Colonic mucosa (tissue), 4 donors: ENCODE results near the gene OGDHL. TPM values are rescaled to one million over a fixed set of nuclear protein-coding genes. Genes with fewer than 3 reads are reported as not detected.
A peak's percentile ranks its signal among the peaks of the same experiment; 100 is the strongest.

Experiments used
- DNase-seq: peaks from one replicate; pipeline ENCODE4 v3.0.0-alpha.2; 2020
- H3K27ac ChIP-seq: fragments of 200-600 bp; one replicate; pipeline ENCODE4 v1.8.0; 2021
- H3K27me3 ChIP-seq: fragments of 200-600 bp; one replicate; pipeline ENCODE4 v1.8.0; 2021
- H3K36me3 ChIP-seq: fragments of 200-600 bp; one replicate; pipeline ENCODE4 v1.8.0; 2021
- H3K4me1 ChIP-seq: fragments of 200-600 bp; one replicate; pipeline ENCODE4 v1.8.0; 2021; ENCODE audit warnings: mild to moderate bottlenecking
- H3K4me3 ChIP-seq: fragments of 200-600 bp; one replicate; pipeline ENCODE4 v1.8.0; 2021
- H3K9ac ChIP-seq, 2 donors: one replicate each; pipeline ENCODE4 v1.7.0; 2013; ENCODE audit warnings: control low read depth in 2 of 2, low read depth in 2 of 2, low read length in 2 of 2
- H3K9me3 ChIP-seq: fragments of 200-600 bp; one replicate; pipeline ENCODE4 v1.8.0; 2021
- CTCF ChIP-seq: fragments of 200-600 bp; IDR thresholded peaks from one replicate; pipeline ENCODE4 v1.8.0; 2022; ENCODE audit warnings: antibody characterized with exemption, mild to moderate bottlenecking
- intact Hi-C: fragments of 100-400 bp; cut with DNase I; formaldehyde crosslinking; loops from one replicate; pipeline ENCODE4 v1.14.1; 2022
- total RNA-seq, 2 donors: library from RNA; stranded (reverse); fragmentation: NEBNext Ultra II Directional in 1 of 2; extraction: Animal tissue kit (Norgen Biotek cat#: 25700) in 1 of 2; gene quantifications; one replicate each; pipeline ENCODE4 v1.2.1, GENCODE V29; 2021
- donor health status: healthy.
- donor health status: DM: no; HTN: no; CAD: no.
- donor health status: DM: no; HTN: no; CAD: no.

OGDHL gene
- total RNA-seq, 2 donors from 2014 or later = 0.79 to 3.2 TPM

- intact Hi-C loops = no loop called here
- Histone ChIP-seq H3K4me1 (peaks cover 4% of the 10 kb centered on the region), H3K27me3 (no peaks in the 10 kb centered on the region), H3K9me3 (no peaks in the 10 kb centered on the region), H3K9ac (no peak overlapping the region), H3K27ac (no peak overlapping the region), H3K36me3 (no peaks in the 10 kb centered on the region), H3K4me3 (peak overlapping the region; percentile 63)
- DNase-seq = no peak
- TF ChIP-seq CTCF = no peak
Measured at GRCh38 chr10:49761201-49761788, 828 bp downstream of the OGDHL start.

DNA sequence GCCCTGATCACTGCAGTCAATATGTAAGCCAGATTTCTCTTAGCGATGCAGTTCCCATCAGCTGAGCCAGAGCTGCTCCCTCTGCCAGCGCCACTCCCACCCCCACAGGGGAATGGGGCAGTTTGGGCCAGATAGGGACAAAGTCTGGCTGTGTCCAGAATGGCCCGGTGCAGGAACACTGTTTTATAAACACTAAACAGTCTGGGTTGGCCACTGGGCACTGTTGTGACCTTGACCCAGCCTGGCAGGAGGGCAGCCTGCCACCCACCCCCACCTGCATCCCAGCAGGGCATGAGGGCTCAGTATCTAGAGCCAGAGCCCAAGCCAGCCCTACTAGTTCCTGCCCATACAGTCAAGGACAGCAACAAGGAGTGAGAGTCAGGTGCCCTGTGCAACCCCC, 1.3 kb downstream of the OGDHL start:
- no peaks in the 10 kb centered on the region for H3K36me3 ChIP-seq
- H3K4me3 ChIP-seq = no peak overlapping the region
- H3K4me1 ChIP-seq = peaks cover 4% of the 10 kb centered on the region
- H3K27me3 ChIP-seq = no peaks in the 10 kb centered on the region
- no peaks in the 10 kb centered on the region for H3K9me3 ChIP-seq
- intact Hi-C loops = no loop called here
- no peak overlapping the region for H3K27ac ChIP-seq
- no peak for TF ChIP-seq CTCF
- no peak for DNase-seq
- no peak overlapping the region for H3K9ac ChIP-seq

- Histone ChIP-seq H3K36me3 (no peaks in the 10 kb centered on the region), H3K27me3 (no peaks in the 10 kb centered on the region), H3K9me3 (no peaks in the 10 kb centered on the region), H3K9ac (no peak overlapping the region), H3K4me1 (peaks cover 4% of the 10 kb centered on the region), H3K4me3 (no peak overlapping the region), H3K27ac (no peak overlapping the region)
- no peak for TF ChIP-seq CTCF
- no peak for DNase-seq
- intact Hi-C loops = no loop called here
Measured at GRCh38 chr10:49759787-49760551, 2.2 kb downstream of the OGDHL start.

DNA sequence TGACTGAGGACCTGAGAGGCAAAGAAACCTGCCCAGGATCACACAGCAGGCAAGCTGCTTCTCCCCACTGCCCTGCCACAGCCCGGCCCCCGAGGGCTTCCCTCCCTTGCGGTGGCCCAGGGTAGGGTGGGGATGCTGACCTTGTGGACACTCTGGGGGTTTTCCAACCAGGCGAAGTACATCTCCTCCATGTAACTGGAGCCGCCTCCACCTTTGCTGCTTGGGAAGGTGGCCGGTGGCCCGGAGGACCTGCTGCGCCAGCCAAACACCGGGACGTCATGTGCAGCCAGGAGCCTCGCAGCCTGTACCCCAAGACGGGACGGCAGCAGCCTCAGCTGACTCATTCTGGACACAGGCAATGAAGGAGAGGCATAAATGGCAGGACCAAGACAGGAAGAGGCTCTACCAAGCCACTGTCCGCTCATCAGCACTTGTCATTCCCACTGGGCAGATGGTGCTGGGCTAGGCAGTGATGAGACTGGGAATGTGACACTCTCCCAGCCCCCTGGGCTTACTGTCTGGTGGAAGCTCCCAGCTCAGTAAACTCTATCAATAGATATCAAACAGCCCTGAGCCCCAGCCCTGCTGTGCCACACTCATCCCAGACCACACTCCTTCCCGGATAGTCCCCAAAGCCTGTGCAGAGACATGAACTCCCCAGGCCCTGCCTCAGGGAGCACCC, 3.7 kb downstream of the OGDHL start:
- TF ChIP-seq CTCF = no peak
- Histone ChIP-seq H3K36me3 (no peaks in the 10 kb centered on the region), H3K9ac (no peak overlapping the region), H3K4me1 (peaks cover 4% of the 10 kb centered on the region), H3K4me3 (no peak overlapping the region), H3K27me3 (no peaks in the 10 kb centered on the region), H3K9me3 (no peaks in the 10 kb centered on the region), H3K27ac (no peak overlapping the region)
- intact Hi-C loops = no loop called here
- no peak for DNase-seq

DNA sequence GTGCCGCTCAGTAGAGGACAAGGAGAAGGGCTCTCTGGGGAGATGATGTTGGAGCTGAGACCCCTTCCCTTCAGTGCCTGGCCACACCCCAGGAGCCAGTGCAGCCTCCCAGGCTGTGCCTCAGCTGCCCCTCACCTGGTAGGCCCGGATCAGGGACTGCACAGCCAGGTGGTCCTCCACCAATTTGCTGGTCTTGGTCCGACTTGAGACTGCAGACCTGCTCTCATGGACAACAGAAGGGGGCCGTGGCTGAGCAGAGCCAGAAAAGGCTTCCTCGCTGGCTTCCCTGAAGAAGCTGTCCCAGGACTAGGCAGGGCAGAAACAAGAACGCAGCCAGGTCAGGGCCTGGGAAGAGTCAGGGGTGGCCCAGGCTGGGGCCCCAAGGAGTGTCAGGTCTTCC, 5.5 kb downstream of the OGDHL start:
- DNase-seq = no peak
- Histone ChIP-seq H3K27me3 (no peaks in the 10 kb centered on the region), H3K4me3 (no peak overlapping the region), H3K27ac (no peak overlapping the region), H3K9ac (no peak overlapping the region), H3K4me1 (peaks cover under 1% of the 10 kb centered on the region), H3K9me3 (no peaks in the 10 kb centered on the region), H3K36me3 (no peaks in the 10 kb centered on the region)
- no peak for TF ChIP-seq CTCF
- intact Hi-C loops = no loop called here
